ENCODE results near the gene TACC2.

Gene TACC2

GRCh38 chr10:122168598-122169394, 179.8 kb downstream of the TACC2 start:
- Mint-ChIP-seq H3K4me3 (no peak overlapping the region), H3K27ac (no peak overlapping the region), H3K36me3 (no peaks in the 10 kb centered on the region), H3K4me1 (ENCODE audit: low read depth) (peaks cover 9% of the 10 kb centered on the region), H3K9me3 (ENCODE audit: low read depth) (no peaks in the 10 kb centered on the region), H3K27me3 (peaks cover 40% of the 10 kb centered on the region)

GRCh38 chr10:122170802-122171201, 181.8 kb downstream of the TACC2 start:
- no peaks in the 10 kb centered on the region for H3K9me3 Mint-ChIP-seq (ENCODE audit: low read depth)
- peaks cover 24% of the 10 kb centered on the region for H3K27me3 Mint-ChIP-seq
- no peaks in the 10 kb centered on the region for H3K36me3 Mint-ChIP-seq
- no peaks in the 10 kb centered on the region for H3K4me1 Mint-ChIP-seq (ENCODE audit: low read depth)
- no peak overlapping the region for H3K4me3 Mint-ChIP-seq
- H3K27ac Mint-ChIP-seq, result no peak overlapping the region

DNA sequence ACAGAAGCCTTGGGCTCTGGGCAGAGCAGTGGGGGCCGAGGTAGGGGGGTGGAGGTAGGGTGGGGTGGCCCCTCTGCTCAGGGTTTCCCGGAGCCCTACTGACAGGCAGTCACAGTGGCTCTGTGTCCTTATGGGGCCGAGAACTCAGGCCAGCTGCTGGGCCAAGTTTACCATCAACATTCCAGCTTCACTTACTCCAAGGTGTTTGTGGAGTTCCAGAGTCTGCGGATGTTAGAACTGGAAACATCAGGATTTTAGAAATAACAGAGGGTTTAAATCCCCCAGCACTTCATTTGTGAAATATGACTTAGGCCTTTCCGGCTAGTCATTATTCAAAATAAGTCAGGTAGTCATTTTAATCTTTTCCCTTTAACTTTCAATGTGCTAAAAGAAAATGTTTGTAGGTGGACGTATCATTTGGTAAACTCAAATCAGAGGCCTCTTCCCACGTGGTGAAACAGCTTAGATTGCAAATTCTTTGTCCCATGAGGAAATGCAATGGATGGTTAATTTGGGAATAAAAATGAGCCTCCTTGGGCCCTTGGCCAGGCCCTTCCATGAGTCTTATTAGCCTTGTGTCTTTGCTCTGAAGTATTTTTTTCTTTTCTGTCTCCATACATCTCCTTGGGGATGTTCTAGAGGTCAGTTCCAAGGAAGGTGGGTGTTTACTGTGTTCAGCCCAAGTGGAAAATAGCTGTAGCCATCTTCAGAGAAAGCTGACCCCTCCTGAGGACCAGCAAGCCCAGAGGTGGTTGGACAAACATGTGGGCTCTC, 182.5 kb downstream of the TACC2 start:
- Mint-ChIP-seq H3K27ac (no peak overlapping the region), H3K4me1 (ENCODE audit: low read depth) (no peaks in the 10 kb centered on the region), H3K4me3 (no peak overlapping the region), H3K36me3 (no peaks in the 10 kb centered on the region), H3K27me3 (peaks cover 19% of the 10 kb centered on the region), H3K9me3 (ENCODE audit: low read depth) (no peaks in the 10 kb centered on the region)

DNA sequence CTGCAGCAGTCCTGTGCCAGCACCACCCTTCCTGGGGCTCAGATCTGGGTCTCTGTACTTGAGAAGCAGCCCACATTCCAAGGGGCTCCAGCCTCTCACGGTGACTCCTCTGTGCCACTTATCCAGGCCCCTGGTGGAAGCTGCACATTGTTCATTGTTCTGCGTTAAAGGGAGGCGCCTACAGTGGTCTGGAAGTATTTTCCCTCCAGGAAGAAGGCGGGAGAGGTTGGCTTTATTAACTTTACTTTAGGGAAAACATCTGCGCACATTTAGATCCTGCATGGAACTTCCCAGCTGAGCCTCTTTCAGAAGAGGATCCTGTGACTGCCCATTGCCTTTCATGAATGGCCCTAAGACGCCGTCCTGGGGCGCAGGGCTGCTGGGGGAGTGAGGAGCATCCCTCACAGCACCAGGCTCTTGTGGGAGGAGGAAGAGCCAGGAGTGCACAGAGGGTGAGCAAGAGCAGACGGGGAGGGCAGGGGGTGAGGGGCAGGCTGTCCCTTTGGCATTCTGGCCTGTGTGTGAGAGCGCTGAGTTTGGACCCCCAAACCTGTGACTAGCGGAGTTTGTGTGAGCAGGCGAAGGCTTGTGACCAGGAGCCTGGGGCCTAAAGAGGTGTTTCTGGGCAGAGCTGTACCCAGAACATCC, 183.5 kb downstream of the TACC2 start:
- Mint-ChIP-seq H3K4me1 (ENCODE audit: low read depth) (no peaks in the 10 kb centered on the region), H3K9me3 (ENCODE audit: low read depth) (no peaks in the 10 kb centered on the region), H3K36me3 (no peaks in the 10 kb centered on the region), H3K27me3 (peaks cover 14% of the 10 kb centered on the region), H3K27ac (no peak overlapping the region), H3K4me3 (no peak overlapping the region)

GRCh38 chr10:122173337-122173736, 184.4 kb downstream of the TACC2 start:
- peaks cover 14% of the 10 kb centered on the region for H3K27me3 Mint-ChIP-seq
- H3K4me3 Mint-ChIP-seq, result no peak overlapping the region
- no peak overlapping the region for H3K27ac Mint-ChIP-seq
- no peaks in the 10 kb centered on the region for H3K36me3 Mint-ChIP-seq
- no peaks in the 10 kb centered on the region for H3K4me1 Mint-ChIP-seq (ENCODE audit: low read depth)
- H3K9me3 Mint-ChIP-seq (ENCODE audit: low read depth), result no peaks in the 10 kb centered on the region

DNA sequence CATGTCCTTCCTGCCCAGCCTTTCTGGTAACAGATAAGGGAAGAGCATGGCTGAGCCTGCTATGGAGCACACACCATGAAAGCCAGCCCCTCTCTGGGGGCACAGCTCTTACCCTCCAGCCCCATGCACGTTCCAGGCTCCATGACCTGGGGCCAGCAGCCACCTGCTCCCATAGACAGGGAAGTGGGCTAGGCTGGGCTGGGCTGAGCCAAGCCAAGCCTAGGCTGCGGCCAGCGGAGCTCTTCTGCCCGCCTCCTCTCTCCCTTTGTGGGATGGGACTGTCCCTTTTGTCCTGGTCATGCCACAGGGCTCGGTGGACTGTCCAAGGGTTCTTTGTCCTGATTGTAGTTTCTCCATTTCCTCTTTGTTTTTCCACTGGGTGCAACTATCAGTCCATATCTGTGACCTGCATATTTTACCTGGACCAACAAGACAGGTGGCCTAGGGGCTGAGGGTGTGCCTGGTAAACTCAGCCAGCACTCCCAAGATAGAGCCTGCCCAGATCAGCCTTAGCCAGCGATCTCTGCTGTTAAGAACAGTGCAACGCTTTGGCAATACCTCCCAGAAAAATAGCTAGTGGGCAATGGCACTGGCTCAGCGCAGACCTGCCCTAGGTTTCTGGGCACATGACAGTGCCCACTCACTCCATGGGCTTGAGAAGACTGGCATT, 184.9 kb downstream of the TACC2 start:
- Mint-ChIP-seq H3K9me3 (ENCODE audit: low read depth) (no peaks in the 10 kb centered on the region), H3K4me1 (ENCODE audit: low read depth) (no peaks in the 10 kb centered on the region), H3K27me3 (peaks cover 11% of the 10 kb centered on the region), H3K27ac (no peak overlapping the region), H3K36me3 (no peaks in the 10 kb centered on the region), H3K4me3 (no peak overlapping the region)

GRCh38 chr10:122176232-122177213, 187.6 kb downstream of the TACC2 start:
- Mint-ChIP-seq H3K4me1 (ENCODE audit: low read depth) (no peaks in the 10 kb centered on the region), H3K9me3 (ENCODE audit: low read depth) (no peaks in the 10 kb centered on the region), H3K36me3 (no peaks in the 10 kb centered on the region), H3K27me3 (peaks cover 7% of the 10 kb centered on the region), H3K4me3 (no peak overlapping the region), H3K27ac (no peak overlapping the region)

DNA sequence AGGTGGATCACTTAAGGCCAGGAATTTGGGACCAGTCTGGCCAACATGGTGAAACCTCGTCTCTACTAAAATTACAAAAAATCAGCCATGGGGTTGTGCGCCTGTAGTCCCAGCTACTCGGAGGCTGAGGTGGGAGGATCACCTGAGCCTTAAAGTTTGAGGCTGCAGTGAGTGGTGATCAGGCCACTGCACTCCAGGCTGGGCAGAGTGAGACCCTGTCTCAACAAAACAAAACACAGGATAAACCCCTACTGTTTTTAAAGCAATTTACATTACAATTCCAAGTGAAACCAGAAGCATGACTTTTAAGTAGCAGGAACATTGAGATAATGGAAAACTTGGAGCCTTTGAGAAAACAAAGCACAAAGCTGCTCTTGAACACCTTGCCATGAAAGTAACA, 189.7 kb downstream of the TACC2 start:
- H3K9me3 Mint-ChIP-seq (ENCODE audit: low read depth), result no peaks in the 10 kb centered on the region
- H3K36me3 Mint-ChIP-seq, result no peaks in the 10 kb centered on the region
- H3K4me3 Mint-ChIP-seq, result no peak overlapping the region
- peaks cover 4% of the 10 kb centered on the region for H3K27me3 Mint-ChIP-seq
- H3K4me1 Mint-ChIP-seq (ENCODE audit: low read depth), result no peaks in the 10 kb centered on the region
- no peak overlapping the region for H3K27ac Mint-ChIP-seq

DNA sequence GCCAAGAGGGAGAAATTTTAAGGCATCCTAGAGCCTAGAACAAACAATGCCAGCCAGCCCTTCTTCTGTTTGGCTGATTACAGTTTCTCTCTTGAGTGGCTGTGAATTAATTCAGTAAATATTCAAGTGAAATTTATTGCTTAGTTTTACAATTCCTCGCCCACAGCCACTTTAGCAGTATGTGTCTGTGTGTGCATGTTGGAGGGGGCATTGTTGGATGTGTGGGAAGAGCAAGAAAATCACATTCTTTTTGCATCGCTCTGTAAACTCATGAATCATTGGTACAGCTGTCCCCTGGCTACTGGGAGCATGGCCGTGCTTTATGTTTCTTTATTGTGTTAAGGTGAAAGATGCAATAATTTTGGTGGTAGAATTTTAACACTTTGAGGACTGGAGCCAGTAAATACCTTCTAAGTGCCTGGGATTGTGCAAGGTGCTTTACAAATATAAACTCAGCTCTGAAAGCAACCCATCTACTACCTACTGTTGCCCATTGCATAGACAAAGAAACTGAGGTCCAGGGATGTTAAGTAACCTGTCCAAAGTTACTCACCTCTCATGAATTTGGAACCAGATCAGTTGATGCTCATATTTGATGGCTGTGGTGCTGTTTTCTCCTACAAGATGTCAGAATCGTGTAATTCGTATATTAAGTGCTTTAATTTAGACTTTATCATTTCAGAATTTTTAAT, 192.2 kb downstream of the TACC2 start:
- no peaks in the 10 kb centered on the region for H3K4me1 Mint-ChIP-seq (ENCODE audit: low read depth)
- H3K36me3 Mint-ChIP-seq, result no peaks in the 10 kb centered on the region
- H3K27ac Mint-ChIP-seq, result no peak overlapping the region
- no peaks in the 10 kb centered on the region for H3K27me3 Mint-ChIP-seq
- H3K9me3 Mint-ChIP-seq (ENCODE audit: low read depth), result no peaks in the 10 kb centered on the region
- H3K4me3 Mint-ChIP-seq, result no peak overlapping the region

GRCh38 chr10:122181876-122182275, 192.9 kb downstream of the TACC2 start:
- H3K4me3 Mint-ChIP-seq, result no peak overlapping the region
- no peaks in the 10 kb centered on the region for H3K4me1 Mint-ChIP-seq (ENCODE audit: low read depth)
- H3K27ac Mint-ChIP-seq, result no peak overlapping the region
- no peaks in the 10 kb centered on the region for H3K9me3 Mint-ChIP-seq (ENCODE audit: low read depth)
- no peaks in the 10 kb centered on the region for H3K36me3 Mint-ChIP-seq
- no peaks in the 10 kb centered on the region for H3K27me3 Mint-ChIP-seq

- no peaks in the 10 kb centered on the region for H3K36me3 Mint-ChIP-seq
- no peaks in the 10 kb centered on the region for H3K4me1 Mint-ChIP-seq (ENCODE audit: low read depth)
- H3K9me3 Mint-ChIP-seq (ENCODE audit: low read depth), result no peaks in the 10 kb centered on the region
Observed at GRCh38 chr10:122182308-122182707, 193.3 kb downstream of the TACC2 start.

DNA sequence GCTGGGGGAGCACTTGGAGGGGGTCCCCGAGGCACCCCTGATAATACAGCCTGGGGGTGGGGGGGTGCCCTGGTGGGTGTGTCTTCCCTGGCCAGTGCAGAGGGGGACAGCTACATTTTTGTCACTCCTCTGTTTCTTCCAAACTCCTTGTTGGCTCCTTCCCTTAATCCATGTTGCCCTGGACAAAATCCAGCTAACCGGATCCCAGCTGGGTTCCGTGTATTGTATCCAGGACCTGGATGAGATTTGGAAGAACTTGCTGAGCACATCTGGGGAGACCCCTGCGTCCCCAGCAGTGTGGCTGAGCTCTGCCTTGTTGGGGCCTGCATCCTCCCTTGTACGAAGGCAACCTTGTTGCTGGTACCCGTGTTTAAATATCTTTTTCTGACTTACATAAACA, 195.3 kb downstream of the TACC2 start:
- Mint-ChIP-seq H3K36me3 (no peaks in the 10 kb centered on the region), H3K4me1 (ENCODE audit: low read depth) (no peaks in the 10 kb centered on the region), H3K4me3 (no peak overlapping the region), H3K27me3 (no peaks in the 10 kb centered on the region), H3K27ac (no peak overlapping the region), H3K9me3 (ENCODE audit: low read depth) (no peaks in the 10 kb centered on the region)

More at GRCh38 chr10:122182308-122182707, 193.3 kb downstream of the TACC2 start:
- no peaks in the 10 kb centered on the region for H3K27me3 Mint-ChIP-seq
- H3K27ac Mint-ChIP-seq, result no peak overlapping the region
- no peak overlapping the region for H3K4me3 Mint-ChIP-seq

DNA sequence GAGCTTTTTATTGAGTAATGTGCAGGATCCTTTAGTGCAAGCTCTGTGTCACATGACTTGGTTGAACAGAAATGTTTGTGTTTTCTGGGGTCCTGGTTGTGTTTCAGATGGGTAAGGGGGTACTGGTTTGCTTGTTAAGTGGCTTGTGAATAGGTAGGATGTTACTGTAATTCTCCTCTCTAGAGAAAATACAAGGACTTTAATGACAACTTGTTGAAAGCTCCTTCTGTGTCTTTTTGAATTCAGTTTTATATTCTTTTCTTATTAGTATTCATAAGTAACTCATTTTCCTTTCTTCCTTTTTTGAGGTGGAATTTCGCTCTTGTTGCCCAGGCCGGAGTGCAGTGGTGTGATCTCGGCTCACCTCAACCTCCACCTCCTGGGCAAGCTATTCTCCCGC, 196.7 kb downstream of the TACC2 start:
- no peaks in the 10 kb centered on the region for H3K4me1 Mint-ChIP-seq (ENCODE audit: low read depth)
- H3K27me3 Mint-ChIP-seq, result no peaks in the 10 kb centered on the region
- no peak overlapping the region for H3K27ac Mint-ChIP-seq
- no peak overlapping the region for H3K4me3 Mint-ChIP-seq
- H3K9me3 Mint-ChIP-seq (ENCODE audit: low read depth), result no peaks in the 10 kb centered on the region
- no peaks in the 10 kb centered on the region for H3K36me3 Mint-ChIP-seq
